IMR-90 (cell line): ENCODE results near the gene CCNI. TPM values are rescaled to one million over a fixed set of nuclear protein-coding genes. Genes with fewer than 3 reads are reported as not detected.

Experiments
- ATAC-seq: fragments of 200-7000 bp; cut with Tn5 transposase; 2 replicates; pipeline ENCODE4 v1.9.1; 2020; ENCODE audit warnings: low read depth, mild to moderate bottlenecking, moderate library complexity
- BruUV-seq: library from RNA; stranded (reverse); fragments of 400-500 nt; replicated peaks from 2 replicates; lab custom pipeline; 2021; lab: Mats Ljungman, UMichigan
- CTCF ChIA-PET: fragments of 300-600 bp; formaldehyde crosslinking; extraction: SDS; loops from one replicate; lab custom pipeline; 2021; ENCODE audit warnings: antibody characterized with exemption; lab: Yijun Ruan, JAX
- POLR2A ChIA-PET: fragments of 300-600 bp; sonication (Branson Sonifier 250); formaldehyde crosslinking; loops from one replicate; lab custom pipeline; 2022; ENCODE audit warnings: antibody characterized with exemption; ENCODE audit not compliant: unreplicated experiment; lab: Charles Lee
- DNase-seq: peaks from one replicate; pipeline ENCODE4 v3.0.0; 2013
- H2AFZ ChIP-seq: replicated peaks from 2 replicates; pipeline ENCODE3; 2013; ENCODE audit warnings: low read length, mild to moderate bottlenecking; ENCODE audit not compliant: poor library complexity
- H2AK5ac ChIP-seq: 2 replicates; pipeline ENCODE4 v1.6.1; 2013; ENCODE audit warnings: low read depth, low read length, inconsistent platforms
- H2AK9ac ChIP-seq: replicated peaks from 2 replicates; pipeline ENCODE3; 2013; ENCODE audit warnings: mild to moderate bottlenecking, low read depth, low read length, moderate library complexity; ENCODE audit not compliant: poor library complexity
- H2BK120ac ChIP-seq: 2 replicates; pipeline ENCODE4 v1.6.1; 2013; ENCODE audit warnings: low read depth, low read length, inconsistent platforms
- H2BK15ac ChIP-seq: 3 replicates; pipeline ENCODE4 v1.6.1; 2013; ENCODE audit warnings: low read depth, low read length, inconsistent platforms
- H2BK20ac ChIP-seq: 2 replicates; pipeline ENCODE4 v1.6.1; 2013; ENCODE audit warnings: low read depth, mild to moderate bottlenecking, inconsistent platforms, low read length, moderate library complexity
- H2BK5ac ChIP-seq: 2 replicates; pipeline ENCODE4 v1.6.1; 2013; ENCODE audit warnings: mild to moderate bottlenecking, low read depth, low read length, inconsistent platforms; ENCODE audit not compliant: poor library complexity, severe bottlenecking
- H3K14ac ChIP-seq: replicated peaks from 2 replicates; pipeline ENCODE4 v1.6.1; 2013; ENCODE audit warnings: low read depth, low read length, inconsistent platforms
- H3K18ac ChIP-seq: 2 replicates; pipeline ENCODE4 v1.6.1; 2013; ENCODE audit warnings: low read depth, low read length, control low read depth
- H3K23ac ChIP-seq: 2 replicates; pipeline ENCODE4 v1.6.1; 2013; ENCODE audit warnings: low read depth, low read length, inconsistent platforms
- H3K27ac ChIP-seq: 2 replicates; pipeline ENCODE4 v1.5.1; 2013; ENCODE audit warnings: mild to moderate bottlenecking, control low read depth, low read length; ENCODE audit not compliant: insufficient read depth
- H3K27me3 ChIP-seq: 2 replicates; pipeline ENCODE4 v1.6.1; 2013; ENCODE audit warnings: low read length; ENCODE audit not compliant: control insufficient read depth, insufficient read depth
- H3K36me3 ChIP-seq: 2 replicates; pipeline ENCODE4 v1.6.1; 2013; ENCODE audit warnings: low read length, mixed read lengths; ENCODE audit not compliant: control insufficient read depth, insufficient read depth
- H3K4ac ChIP-seq: 2 replicates; pipeline ENCODE4 v1.6.1; 2013; ENCODE audit warnings: low read depth, low read length, inconsistent platforms
- H3K4me1 ChIP-seq: 2 replicates; pipeline ENCODE4 v1.6.1; 2013; ENCODE audit warnings: low read length, mixed read lengths; ENCODE audit not compliant: control insufficient read depth, insufficient read depth
- H3K4me2 ChIP-seq: 2 replicates; pipeline ENCODE4 v1.6.1; 2013; ENCODE audit warnings: low read depth, mild to moderate bottlenecking, control low read depth, low read length, moderate library complexity
- H3K4me3 ChIP-seq: 2 replicates; pipeline ENCODE4 v1.5.1; 2013; ENCODE audit warnings: low read depth, mild to moderate bottlenecking, control low read depth, low read length, moderate library complexity; ENCODE audit not compliant: insufficient read depth
- H3K56ac ChIP-seq: 2 replicates; pipeline ENCODE4 v1.6.1; 2013; ENCODE audit warnings: low read length, inconsistent platforms; ENCODE audit not compliant: insufficient read depth; ENCODE audit errors: extremely low read depth
- H3K79me1 ChIP-seq, 2 experiments: 2 replicates each; pipeline ENCODE4 v1.6.1; 2013; ENCODE audit warnings: low read length in 2 of 2, inconsistent platforms in 1 of 2, low read depth in 1 of 2
- H3K9ac ChIP-seq: 2 replicates; pipeline ENCODE4 v1.6.1; 2013; ENCODE audit warnings: low read depth, low read length, control low read depth
- H3K9me1 ChIP-seq: 2 replicates; pipeline ENCODE4 v1.6.1; 2013; ENCODE audit warnings: low read length, inconsistent platforms; ENCODE audit not compliant: insufficient read depth
- H3K9me3 ChIP-seq: 2 replicates; pipeline ENCODE4 v1.6.1; 2013; ENCODE audit warnings: low read length; ENCODE audit not compliant: control insufficient read depth, insufficient read depth
- H4K20me1 ChIP-seq: 2 replicates; pipeline ENCODE4 v1.6.1; 2013; ENCODE audit warnings: low read length, inconsistent platforms; ENCODE audit not compliant: insufficient read depth
- H4K5ac ChIP-seq: 2 replicates; pipeline ENCODE4 v1.6.1; 2013; ENCODE audit warnings: mild to moderate bottlenecking, low read depth, low read length, control low read depth
- H4K8ac ChIP-seq, 2 experiments: 2 replicates each; pipeline ENCODE4 v1.6.1; 2013; ENCODE audit warnings: low read depth in 2 of 2, low read length in 2 of 2, control low read depth in 1 of 2, inconsistent platforms in 1 of 2
- H4K91ac ChIP-seq: 2 replicates; pipeline ENCODE4 v1.6.1; 2013; ENCODE audit warnings: low read depth, low read length, inconsistent platforms; ENCODE audit not compliant: insufficient read depth
- BHLHE40 ChIP-seq: fragments of 150-350 bp; IDR thresholded peaks from 2 replicates; pipeline ENCODE4 v1.6.1; 2016; ENCODE audit warnings: mild to moderate bottlenecking, low read depth, low read length
- CEBPB ChIP-seq: IDR thresholded peaks from 2 replicates; pipeline ENCODE4 v1.6.1; 2012; ENCODE audit warnings: low read depth, low read length, improper control_type of control experiment
- FOS ChIP-seq: fragments of 150-350 bp; IDR thresholded peaks from 2 replicates; pipeline ENCODE4 v1.6.1; 2016; ENCODE audit warnings: low read depth, low read length
- MAFK ChIP-seq: IDR thresholded peaks from 2 replicates; pipeline ENCODE4 v1.6.1; 2012; ENCODE audit warnings: low read depth, low read length, improper control_type of control experiment
- MAZ ChIP-seq: IDR thresholded peaks from 2 replicates; pipeline ENCODE4 v1.6.1; 2012; ENCODE audit warnings: low read depth, mild to moderate bottlenecking, low read length, improper control_type of control experiment, moderate library complexity, borderline replicate concordance
- MXI1 ChIP-seq: IDR thresholded peaks from 2 replicates; pipeline ENCODE4 v1.6.1; 2012; ENCODE audit warnings: low read depth, mild to moderate bottlenecking, low read length, moderate library complexity, borderline replicate concordance
- NFE2L2 ChIP-seq: fragments of 150-350 bp; IDR thresholded peaks from 2 replicates; pipeline ENCODE4 v1.6.1; 2016; ENCODE audit warnings: low read depth, mild to moderate bottlenecking, low read length
- POLR2A ChIP-seq: IDR thresholded peaks from 2 replicates; pipeline ENCODE4 v1.6.1; 2012; ENCODE audit warnings: mild to moderate bottlenecking, low read depth, low read length
- RAD21 ChIP-seq: IDR thresholded peaks from 2 replicates; pipeline ENCODE4 v1.6.1; 2012; ENCODE audit warnings: low read length, improper control_type of control experiment
- RCOR1 ChIP-seq: IDR thresholded peaks from 2 replicates; pipeline ENCODE4 v1.6.1; 2012; ENCODE audit warnings: mild to moderate bottlenecking, low read length, improper control_type of control experiment; ENCODE audit not compliant: insufficient replicate concordance
- WGBS, 2 experiments: methylation state at CpG; one replicate each; pipeline versions ENCODE4 v1.1.5 to v1.1.7; 2013; ENCODE audit warnings: missing lambda C conversion rate in 2 of 2; ENCODE audit not compliant: insufficient read length in 1 of 2; ENCODE audit errors: extremely low coverage in 2 of 2; 5-methylcytosine and 5-hydroxymethylcytosine counted together
- dilution Hi-C: fragments of 300-500 bp; cut with HindIII; formaldehyde crosslinking; loops from one replicate; pipeline ENCODE4 v1.14.3; 2018; ENCODE audit warnings: low sequenced_read_pairs; ENCODE audit not compliant: unreplicated experiment
- in situ Hi-C: fragments of 300-500 bp; cut with MboI; formaldehyde crosslinking; loops from 3 replicates; pipeline ENCODE4 v1.14.3; 2019; ENCODE audit warnings: low sequenced_read_pairs, inconsistent platforms, mixed read lengths
- intact Hi-C: fragments of 100-400 bp; cut with micrococcal nuclease; formaldehyde crosslinking; loops from 2 replicates; pipeline ENCODE4 v1.10.0; 2022
- polyA plus RNA-seq, 3 experiments: library from polyadenylated mRNA; depleted of rRNA; stranded (reverse); fragments of >200 nt; gene quantifications; 2 replicates each; pipeline ENCODE4 v1.2.3, GENCODE V29; 2012; ENCODE audit warnings: low replicate concordance in 1 of 3
- total RNA-seq: library from RNA; depleted of rRNA; stranded (reverse); fragments of >200 nt; gene quantifications from 2 replicates; pipeline ENCODE4 v1.2.3, GENCODE V29; 2012

CCNI gene
- total and polyA plus RNA-seq, 2 of the 4 experiments (the other 2 are of a cell fraction): 70.1 to 100 TPM

- TF ChIP-seq CEBPB: peak; percentile 98
- 0 out of 2 replicates have a peak, but pooled peaks have one; percentile 14 for TF ChIP-seq FOS
- TF ChIP-seq MAZ: 0 out of 2 replicates have a peak, but pooled peaks have one; percentile 9
- no peak for TF ChIP-seq NFE2L2
- 0 out of 2 replicates have a peak, but pooled peaks have one; percentile 1 for TF ChIP-seq RAD21
- TF ChIP-seq MXI1: peak; percentile 76; the same call in 1 of the 2 replicates
- no peak for TF ChIP-seq RCOR1
- TF ChIP-seq BHLHE40: peak; percentile 47; the same call in 1 of the 2 replicates
- TF ChIP-seq MAFK: no peak; the same call in 1 of the 2 replicates
- no peak for TF ChIP-seq POLR2A
- Histone ChIP-seq H3K4me1 (peaks cover 23% of the 10 kb centered on the region), H3K9me1 (peaks cover 30% of the 10 kb centered on the region), H4K8ac (peak overlapping the region; percentile 0 to 78; a peak in 3 of 4 replicates), H2AK5ac (peak overlapping the region; percentile 85; the same call in 1 of the 2 replicates), H3K23ac (peak overlapping the region; percentile 34), H2AFZ (no peak overlapping the region), H3K4ac (peak overlapping the region; percentile 91), H2BK120ac (peak overlapping the region; percentile 78), H3K4me3 (no peak overlapping the region), H3K79me1 (peaks cover 40 to 69% of the 10 kb centered on the region in 2 experiments), H3K56ac (peak overlapping the region; percentile 69; the same call in 1 of the 2 replicates), H3K27me3 (no peaks in the 10 kb centered on the region), H2BK15ac (no peak overlapping the region; the same call in 2 of the 3 replicates), H2BK20ac (peak overlapping the region; percentile 36; the same call in 1 of the 2 replicates), H4K20me1 (peaks cover 11% of the 10 kb centered on the region; the same call in 1 of the 2 replicates), H3K9ac (0 out of 2 replicates have a peak overlapping the region, but pooled peaks have one; percentile 2), H4K5ac (no peak overlapping the region; the same call in 1 of the 2 replicates), H3K27ac (peak overlapping the region; percentile 48), H3K18ac (no peak overlapping the region), H4K91ac (peak overlapping the region; percentile 82), H3K36me3 (peaks cover 57% of the 10 kb centered on the region), H3K9me3 (no peaks in the 10 kb centered on the region), H3K14ac (peak overlapping the region; percentile 35), H2BK5ac (peak overlapping the region; percentile 88), H3K4me2 (no peak overlapping the region), H2AK9ac (peak overlapping the region; percentile 57)
- BruUV-seq: no TSS peak
- ChIA-PET CTCF (no interaction called here), POLR2A (no interaction called here)
- DNase-seq: peak; percentile 90
- dilution Hi-C loops: no loop called here
- intact Hi-C loops: loop anchor here (5.0 kb wide), 2 partner anchors 34 to 69 kb away; no protein-coding TSS in a partner anchor
- peak; percentile 80 for ATAC-seq
- WGBS, 2 experiments: no CpG with 5 or more reads among the region's 5 CpGs
- in situ Hi-C loops: loop anchor here (10.0 kb wide), 1 partner anchor 67 kb away; no protein-coding TSS in a partner anchor
Measured at GRCh38 chr4:77021614-77022089, 54.1 kb downstream of the CCNI start.
